Heart right ventricle (tissue), 16 donors: ENCODE data around the gene FLACC1. TPM values are rescaled to one million over a fixed set of nuclear protein-coding genes. Genes with fewer than 3 reads are reported as not detected.
A peak's percentile ranks its signal among the peaks of the same experiment; 100 is the strongest.

ENCODE experiments used
- ATAC-seq, 8 donors: fragments of 200-7000 bp; cut with Tn5 transposase; one replicate each; pipeline ENCODE4 v1.9.1; 2020; ENCODE audit warnings: mild to moderate bottlenecking in 8 of 8, moderate library complexity in 8 of 8, moderate number of reproducible peaks in 1 of 8
- DNase-seq, 2 donors: peaks; one replicate each; pipeline ENCODE4 v3.0.0-alpha.2; 2020
- H3K27ac ChIP-seq, 10 donors: fragments of 200-600 bp; sonication (generic) in 2 of 10; one replicate each; pipeline versions ENCODE4 v1.5.0 to v1.8.0; 2020 to 2022; ENCODE audit warnings: mild to moderate bottlenecking in 3 of 10
- H3K27me3 ChIP-seq, 7 donors: fragments of 200-600 bp; one replicate each; pipeline ENCODE4 v1.8.0; 2021 to 2022; ENCODE audit warnings: mild to moderate bottlenecking in 2 of 7
- H3K36me3 ChIP-seq, 9 donors: fragments of 200-600 bp; sonication (generic) in 1 of 9; one replicate each; pipeline versions ENCODE4 v1.5.0 to v1.8.0; 2020 to 2022; ENCODE audit warnings: mild to moderate bottlenecking in 2 of 9
- H3K4me1 ChIP-seq, 9 donors: fragments of 200-600 bp; sonication (generic) in 1 of 9; one replicate each; pipeline versions ENCODE4 v1.5.0 to v1.8.0; 2020 to 2022; ENCODE audit warnings: mild to moderate bottlenecking in 4 of 9
- H3K4me3 ChIP-seq, 10 donors: fragments of 200-600 bp; sonication (generic) in 2 of 10; one replicate each; pipeline versions ENCODE4 v1.5.0 to v1.8.0; 2020 to 2022; ENCODE audit warnings: mild to moderate bottlenecking in 7 of 10, moderate library complexity in 2 of 10
- H3K9me3 ChIP-seq, 11 donors: fragments of 200-600 bp in 10 of 11; sonication (generic) in 2 of 11; one replicate each; pipeline versions ENCODE4 v1.5.0 to v1.8.0; 2013 to 2022; ENCODE audit warnings: mild to moderate bottlenecking in 2 of 11, control low read depth in 1 of 11, moderate library complexity in 1 of 11
- CTCF ChIP-seq, 9 donors: fragments of 200-600 bp; sonication (generic) in 2 of 9; IDR thresholded peaks; one replicate each; pipeline versions ENCODE4 v1.5.0 to v1.8.0; 2021 to 2022; ENCODE audit warnings: antibody characterized with exemption in 9 of 9, mild to moderate bottlenecking in 5 of 9, moderate library complexity in 1 of 9
- WGBS, 2 donors: extraction: QIAGEN DNeasy Blood & Tissue Kit; methylation state at CpG; one replicate each; pipeline ENCODE4 v1.1.7; 2013; ENCODE audit warnings: inconsistent platforms in 1 of 2; 5-methylcytosine and 5-hydroxymethylcytosine counted together
- intact Hi-C, 10 donors: fragments of 100-400 bp; cut with DNase I; formaldehyde crosslinking; loops; one replicate each; pipeline versions ENCODE4 v1.11.1 to v1.14.2; 2022
- polyA plus RNA-seq, 2 donors: library from polyadenylated mRNA; stranded (reverse); fragments of 200-250 nt; gene quantifications; one replicate each; pipeline ENCODE4 v1.2.3, GENCODE V29; 2013
- total RNA-seq, 10 donors: library from RNA; stranded (reverse); fragmentation: NEBNext Ultra II Directional in 3 of 10; extraction: Animal tissue kit (Norgen Biotek cat#: 25700) in 3 of 10; gene quantifications; one replicate each; pipeline versions ENCODE4 v1.2.1 to v1.2.4, GENCODE V29; 2021 to 2023
- donor health status: Arrhythmogenic right ventricular cardiomyopathy.
- donor health status: ischemic (EF 13 %, LVEDD 7.1; RV severe dilation, severe dysfunction).
- donor health status: healthy with polysubstance abuse.
- donor health status: DM: no; HTN: yes; CAD: no.
- donor health status: DM: no; HTN: no; CAD: no.
- donor health status: ischemic (EF 25% LVEDD 6.9; RV normal size, moderate dysfunction).
- donor health status: ischemic (EF 25% LVEDD 5.7; RV mildly dilated, moderate dysfunction).
- donor health status: healthy.
- donor health status: DM: yes; HTN: yes; CAD: no.
- donor health status: Ischemic cardiomyopathy.
- donor health status: ischemic (EF 35%, LVEDD 5.7; RV mildly dilated, moderate dysfunction).
- donor health status: nonischemic (EF 11% LVEDD 7.7; RV severe dilation, severe dysfunction).
- donor health status: DM: yes; HTN: yes; CAD: no.
- donor health status: PGD.
- donor health status: ischemic (EF 29% LVEDD 5.4; RV normal size, mild dysfunction).
- donor health status: nonischemic (EF 23%, LVEDD 6.1; RV moderate dilation, normal function).

The FLACC1 gene
- total and polyA plus RNA-seq, 12 donors = 0.88 to 15.9 (median 7.3) TPM

- H3K36me3 ChIP-seq = no peaks in the 10 kb centered on the region
Observed at GRCh38 chr2:201256082-201256481, 101.1 kb downstream of the FLACC1 start.

GRCh38 chr2:201255408-201256033 is 101.6 kb downstream of the FLACC1 start:
- Histone ChIP-seq H3K27me3 (no peaks in the 10 kb centered on the region), H3K4me1 (peaks cover 2 to 64% (median 12%) of the 10 kb centered on the region in 9 donors), H3K36me3 (no peaks in the 10 kb centered on the region), H3K4me3 (no peak overlapping the region), H3K9me3 (no peaks in the 10 kb centered on the region), H3K27ac (peak overlapping the region in 1 of 10 donors; percentile 95)
- DNase-seq = no peak
- intact Hi-C loops = loop anchor here in 2 of 10 donors (5.0 to 10.0 kb wide), 2 partner anchors 107 to 109 kb away; no protein-coding TSS in a partner anchor
- no peak for ATAC-seq
- no peak for TF ChIP-seq CTCF (IDR thresholded peaks at IDR 0.05)
- 95 to 98% methylated on average over 3 of the region's 3 CpGs for WGBS, 2 donors

More at GRCh38 chr2:201256082-201256481, 101.1 kb downstream of the FLACC1 start:
- peaks cover 2 to 70% (median 12%) of the 10 kb centered on the region in 9 donors for H3K4me1 ChIP-seq
- intact Hi-C loops = loop anchor here in 2 of 10 donors (5.0 to 10.0 kb wide), 2 partner anchors 106 to 109 kb away; no protein-coding TSS in a partner anchor
- no peak overlapping the region for H3K4me3 ChIP-seq
- 78 to 98% methylated on average over 3 of the region's 3 CpGs for WGBS, 2 donors
- no peak for DNase-seq
- peak overlapping the region in 1 of 10 donors; percentile 95 for H3K27ac ChIP-seq
- no peak for ATAC-seq
- no peaks in the 10 kb centered on the region for H3K9me3 ChIP-seq
- H3K27me3 ChIP-seq = no peaks in the 10 kb centered on the region
- TF ChIP-seq CTCF (IDR thresholded peaks at IDR 0.05) = no peak

- WGBS, 2 donors = 58 to 72% methylated on average over 5 of the region's 5 CpGs
Observed at GRCh38 chr2:201254081-201254730, 102.9 kb downstream of the FLACC1 start.

More at GRCh38 chr2:201254081-201254730, 102.9 kb downstream of the FLACC1 start:
- Histone ChIP-seq H3K27ac (peak overlapping the region in 1 of 10 donors; percentile 67), H3K9me3 (no peaks in the 10 kb centered on the region), H3K36me3 (no peaks in the 10 kb centered on the region), H3K4me3 (no peak overlapping the region), H3K27me3 (no peaks in the 10 kb centered on the region), H3K4me1 (peaks cover 0 to 51% (median 6%) of the 10 kb centered on the region in 9 donors)
- ATAC-seq (no peak), DNase-seq (no peak)
- no peak for TF ChIP-seq CTCF (IDR thresholded peaks at IDR 0.05)
- intact Hi-C loops = loop anchor here in 1 of 10 donors (10.0 kb wide), 1 partner anchor 111 kb away; no protein-coding TSS in a partner anchor
